ENCODE measurements around the gene BCAR3.

DNA sequence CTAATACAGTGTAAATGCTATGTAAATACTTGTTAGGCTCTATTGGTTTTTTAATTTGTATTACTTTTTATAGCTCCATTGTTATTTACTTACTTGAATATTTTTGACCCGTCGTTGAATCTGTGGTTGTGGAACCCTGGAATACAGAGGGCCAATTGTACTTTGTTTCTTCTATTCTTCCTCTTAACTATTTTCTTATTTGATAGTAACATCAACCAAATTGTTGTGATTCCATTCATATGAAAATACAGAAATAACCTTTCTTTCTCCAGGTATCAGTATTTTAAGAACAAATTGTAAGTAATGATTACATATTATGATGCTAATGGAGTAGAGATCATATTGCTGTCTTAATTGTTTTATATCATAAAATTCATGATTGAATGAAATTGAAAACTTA is 160.0 kb downstream of the BCAR3 start:
- TF ChIP-seq, protein P1, sequence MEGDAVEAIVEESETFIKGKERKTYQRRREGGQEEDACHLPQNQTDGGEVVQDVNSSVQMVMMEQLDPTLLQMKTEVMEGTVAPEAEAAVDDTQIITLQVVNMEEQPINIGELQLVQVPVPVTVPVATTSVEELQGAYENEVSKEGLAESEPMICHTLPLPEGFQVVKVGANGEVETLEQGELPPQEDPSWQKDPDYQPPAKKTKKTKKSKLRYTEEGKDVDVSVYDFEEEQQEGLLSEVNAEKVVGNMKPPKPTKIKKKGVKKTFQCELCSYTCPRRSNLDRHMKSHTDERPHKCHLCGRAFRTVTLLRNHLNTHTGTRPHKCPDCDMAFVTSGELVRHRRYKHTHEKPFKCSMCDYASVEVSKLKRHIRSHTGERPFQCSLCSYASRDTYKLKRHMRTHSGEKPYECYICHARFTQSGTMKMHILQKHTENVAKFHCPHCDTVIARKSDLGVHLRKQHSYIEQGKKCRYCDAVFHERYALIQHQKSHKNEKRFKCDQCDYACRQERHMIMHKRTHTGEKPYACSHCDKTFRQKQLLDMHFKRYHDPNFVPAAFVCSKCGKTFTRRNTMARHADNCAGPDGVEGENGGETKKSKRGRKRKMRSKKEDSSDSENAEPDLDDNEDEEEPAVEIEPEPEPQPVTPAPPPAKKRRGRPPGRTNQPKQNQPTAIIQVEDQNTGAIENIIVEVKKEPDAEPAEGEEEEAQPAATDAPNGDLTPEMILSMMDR (IDR thresholded peaks at IDR 0.05) = no peak
- TF ChIP-seq POLR2A (IDR thresholded peaks at IDR 0.05) = no peak

All from prostate gland (tissue), 2 donors.